LNCaP clone FGC (cell line): ENCODE data around the gene TTC27.

Source experiments
- DNase-seq: peaks from one replicate; pipeline ENCODE4 v3.0.0-alpha.2; 2011; ENCODE audit warnings: low read depth
- H3K4me3 ChIP-seq: 2 replicates; pipeline ENCODE4 v1.5.1; 2011; ENCODE audit warnings: mild to moderate bottlenecking, low read depth, low read length, control low read depth
- CTCF ChIP-seq: IDR thresholded peaks from 2 replicates; pipeline ENCODE4 v1.5.1; 2012; ENCODE audit warnings: mild to moderate bottlenecking; ENCODE audit not compliant: control insufficient read depth, insufficient read depth; ENCODE audit errors: extremely low read depth

The TTC27 gene

GRCh38 chr2:32851777-32852439 is 224.1 kb downstream of the TTC27 start:
- no peak for DNase-seq
- H3K4me3 ChIP-seq = no peak overlapping the region
- TF ChIP-seq CTCF = no peak

DNA sequence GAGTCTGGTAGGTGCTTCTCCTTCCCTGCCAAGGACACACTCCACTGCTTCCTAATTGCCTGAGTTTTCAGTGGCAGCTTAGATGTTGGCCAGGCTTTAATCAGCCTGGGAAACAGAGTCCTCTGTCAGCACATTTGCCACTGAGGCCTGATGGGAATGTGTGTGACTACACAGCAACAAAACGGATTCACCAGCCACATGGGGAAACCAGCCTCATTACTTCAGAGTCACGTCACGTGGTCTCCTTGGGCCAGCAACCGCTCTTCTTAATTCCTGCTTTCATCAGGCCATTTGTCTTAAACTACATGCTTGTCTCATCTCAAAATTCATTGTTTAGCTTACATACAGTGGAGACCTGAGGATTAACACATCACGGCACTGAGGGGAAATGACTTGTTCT is 225.0 kb downstream of the TTC27 start:
- H3K4me3 ChIP-seq = no peak overlapping the region
- no peak for TF ChIP-seq CTCF
- DNase-seq = no peak

GRCh38 chr2:32856891-32857290 is 229.0 kb downstream of the TTC27 start:
- DNase-seq = no peak
- no peak for TF ChIP-seq CTCF
- no peak overlapping the region for H3K4me3 ChIP-seq

- no peak for TF ChIP-seq CTCF
Observed at GRCh38 chr2:32858713-32859112, 230.9 kb downstream of the TTC27 start.

GRCh38 chr2:32860385-32860784 is 232.5 kb downstream of the TTC27 start:
- no peak overlapping the region for H3K4me3 ChIP-seq

More at GRCh38 chr2:32858713-32859112, 230.9 kb downstream of the TTC27 start:
- no peak overlapping the region for H3K4me3 ChIP-seq
- DNase-seq = no peak

GRCh38 chr2:32862269-32863055 is 234.6 kb downstream of the TTC27 start:
- no peak for DNase-seq
- TF ChIP-seq CTCF = no peak
- H3K4me3 ChIP-seq = no peak overlapping the region

More at GRCh38 chr2:32860385-32860784, 232.5 kb downstream of the TTC27 start:
- no peak for TF ChIP-seq CTCF
- no peak for DNase-seq
